HG03565 (cell line): ENCODE results near the gene CCNA1.

Experiments
- ATAC-seq: cut with Tn5 transposase; IDR thresholded peaks from one replicate; pipeline ENCODE4 v1.9.1; 2021; ENCODE audit warnings: mild to moderate bottlenecking, moderate library complexity; ENCODE audit not compliant: unreplicated experiment

CCNA1 gene

GRCh38 chr13:36432106-36432544 lies at the start of gene CCNA1:
TSS of gene CCNA1 (plus strand) at chr13:36432495. CDS start at chr13:36433057, 562 bp downstream.
- ATAC-seq = no peak

- no peak for ATAC-seq
Measured at GRCh38 chr13:36385489-36385888, 46.8 kb upstream of the CCNA1 start.

GRCh38 chr13:36395280-36395679 lies 37.0 kb upstream of the CCNA1 start:
- no peak for ATAC-seq

GRCh38 chr13:36405151-36405550 lies 27.1 kb upstream of the CCNA1 start:
- ATAC-seq = no peak

GRCh38 chr13:36412736-36413135 lies 19.6 kb upstream of the CCNA1 start:
- ATAC-seq = no peak

GRCh38 chr13:36413161-36413560 lies 19.1 kb upstream of the CCNA1 start:
- ATAC-seq = no peak

GRCh38 chr13:36414461-36414860 lies 17.8 kb upstream of the CCNA1 start:
- no peak for ATAC-seq

- ATAC-seq = no peak
Measured at GRCh38 chr13:36417331-36417730, 15.0 kb upstream of the CCNA1 start.

GRCh38 chr13:36418022-36418805 lies 14.1 kb upstream of the CCNA1 start:
- peak; percentile 88 for ATAC-seq

GRCh38 chr13:36420437-36420891 lies 11.8 kb upstream of the CCNA1 start:
- peak; percentile 68 for ATAC-seq

- no peak for ATAC-seq
Measured at GRCh38 chr13:36421447-36421846, 10.8 kb upstream of the CCNA1 start.

GRCh38 chr13:36428086-36428485 lies 4.2 kb upstream of the CCNA1 start:
- ATAC-seq = no peak

- ATAC-seq = no peak
Measured at GRCh38 chr13:36430247-36431203, 1.8 kb upstream of the CCNA1 start.

GRCh38 chr13:36431204-36432105 lies 840 bp upstream of the CCNA1 start:
- no peak for ATAC-seq

- no peak for ATAC-seq
Measured at GRCh38 chr13:36436811-36437210, 4.5 kb downstream of the CCNA1 start.

GRCh38 chr13:36438594-36439483 lies 6.5 kb downstream of the CCNA1 start:
- ATAC-seq = no peak

- no peak for ATAC-seq
Measured at GRCh38 chr13:36445278-36445677, 13.0 kb downstream of the CCNA1 start.

- no peak for ATAC-seq
Measured at GRCh38 chr13:36445891-36446351, 13.6 kb downstream of the CCNA1 start.

GRCh38 chr13:36447501-36447900 lies 15.2 kb downstream of the CCNA1 start:
- ATAC-seq = no peak
